Spleen (tissue), 7 donors: ENCODE results near the gene CCL4L2.

ENCODE experiments used
- POLR2A ChIP-seq, 3 donors: fragments of 450-650 bp; IDR thresholded peaks; one replicate each; pipeline ENCODE4 v1.5.1; 2017; ENCODE audit warnings: antibody characterized with exemption in 3 of 3, mild to moderate bottlenecking in 1 of 3
- POLR2AphosphoS5 ChIP-seq, 3 donors: sonication (generic); formaldehyde crosslinking; IDR thresholded peaks; one replicate each; pipeline ENCODE4 v1.5.1; 2017; ENCODE audit warnings: antibody characterized with exemption in 3 of 3
- TF ChIP-seq, protein P1 (sequence below), 11 experiments: fragments of 200-600 bp in 7 of 11; fragments of 450-650 bp in 4 of 11; sonication (generic) in 4 of 11; IDR thresholded peaks in 8 of 11; conservative IDR thresholded peaks in 3 of 11; 1 replicate in 7 of 11; 2 replicates in 4 of 11; pipeline versions ENCODE4 v1.4.0 to v1.8.0; 2016 to 2021; ENCODE audit warnings: antibody characterized with exemption in 11 of 11, inconsistent platforms in 4 of 11, mild to moderate bottlenecking in 1 of 11
- donor health status: DM: no; HTN: no; CAD: no; lungs with moderate emphysema.
- donor health status: DM: no; HTN: no; CAD: no.
- donor health status: DM: no; HTN: no; CAD: no.

GRCh38 chr17:36203335-36203734 lies 7.5 kb upstream of the CCL4L2 start:
- TF ChIP-seq POLR2A (IDR thresholded peaks at IDR 0.05) (no peak), POLR2AphosphoS5 (IDR thresholded peaks at IDR 0.05) (no peak)
- TF ChIP-seq, protein P1, sequence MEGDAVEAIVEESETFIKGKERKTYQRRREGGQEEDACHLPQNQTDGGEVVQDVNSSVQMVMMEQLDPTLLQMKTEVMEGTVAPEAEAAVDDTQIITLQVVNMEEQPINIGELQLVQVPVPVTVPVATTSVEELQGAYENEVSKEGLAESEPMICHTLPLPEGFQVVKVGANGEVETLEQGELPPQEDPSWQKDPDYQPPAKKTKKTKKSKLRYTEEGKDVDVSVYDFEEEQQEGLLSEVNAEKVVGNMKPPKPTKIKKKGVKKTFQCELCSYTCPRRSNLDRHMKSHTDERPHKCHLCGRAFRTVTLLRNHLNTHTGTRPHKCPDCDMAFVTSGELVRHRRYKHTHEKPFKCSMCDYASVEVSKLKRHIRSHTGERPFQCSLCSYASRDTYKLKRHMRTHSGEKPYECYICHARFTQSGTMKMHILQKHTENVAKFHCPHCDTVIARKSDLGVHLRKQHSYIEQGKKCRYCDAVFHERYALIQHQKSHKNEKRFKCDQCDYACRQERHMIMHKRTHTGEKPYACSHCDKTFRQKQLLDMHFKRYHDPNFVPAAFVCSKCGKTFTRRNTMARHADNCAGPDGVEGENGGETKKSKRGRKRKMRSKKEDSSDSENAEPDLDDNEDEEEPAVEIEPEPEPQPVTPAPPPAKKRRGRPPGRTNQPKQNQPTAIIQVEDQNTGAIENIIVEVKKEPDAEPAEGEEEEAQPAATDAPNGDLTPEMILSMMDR (IDR thresholded peaks at IDR 0.05 in 8 of 11, conservative IDR thresholded peaks at IDR 0.05 in 3 of 11), result no peak
